ENCODE results near the gene ADARB2.

ADARB2 gene

DNA sequence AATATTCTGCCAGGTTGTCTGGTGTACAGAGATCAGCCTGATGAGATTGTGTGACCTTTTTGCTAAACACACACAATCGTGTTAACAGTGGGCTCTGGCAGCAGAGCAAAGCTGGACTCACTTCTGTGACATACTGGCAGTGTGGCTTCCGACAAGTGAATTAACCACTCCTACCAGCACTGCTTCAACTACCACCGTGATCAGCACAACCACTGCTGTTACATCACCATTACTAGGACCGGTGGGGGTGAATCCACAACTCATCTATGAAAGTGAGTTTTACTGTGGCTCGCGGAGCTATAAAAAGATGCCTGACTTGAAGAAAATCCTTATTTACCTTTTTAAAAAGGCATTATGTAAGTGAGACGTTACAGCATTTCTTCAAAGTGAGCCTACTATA is 545.6 kb downstream of the ADARB2 start:
- no peak for DNase-seq (ENCODE audit: insufficient read length, low spot score)
- FAIRE-seq = no peak
- TF ChIP-seq POU2F2 (IDR thresholded peaks at IDR 0.05; ENCODE audit: low read depth, low read length) (no peak), PAX5 (IDR thresholded peaks at IDR 0.05; ENCODE audit: insufficient read depth, low read length, severe bottlenecking) (no peak), POLR2A (IDR thresholded peaks at IDR 0.05; ENCODE audit: low read depth, low read length) (no peak), TAF1 (IDR thresholded peaks at IDR 0.05; ENCODE audit: low read depth, low read length) (no peak), POLR2AphosphoS5 (IDR thresholded peaks at IDR 0.05; ENCODE audit: low read depth, low read length) (no peak), SPI1 (IDR thresholded peaks at IDR 0.05; ENCODE audit: low read depth, low read length) (no peak)

DNA sequence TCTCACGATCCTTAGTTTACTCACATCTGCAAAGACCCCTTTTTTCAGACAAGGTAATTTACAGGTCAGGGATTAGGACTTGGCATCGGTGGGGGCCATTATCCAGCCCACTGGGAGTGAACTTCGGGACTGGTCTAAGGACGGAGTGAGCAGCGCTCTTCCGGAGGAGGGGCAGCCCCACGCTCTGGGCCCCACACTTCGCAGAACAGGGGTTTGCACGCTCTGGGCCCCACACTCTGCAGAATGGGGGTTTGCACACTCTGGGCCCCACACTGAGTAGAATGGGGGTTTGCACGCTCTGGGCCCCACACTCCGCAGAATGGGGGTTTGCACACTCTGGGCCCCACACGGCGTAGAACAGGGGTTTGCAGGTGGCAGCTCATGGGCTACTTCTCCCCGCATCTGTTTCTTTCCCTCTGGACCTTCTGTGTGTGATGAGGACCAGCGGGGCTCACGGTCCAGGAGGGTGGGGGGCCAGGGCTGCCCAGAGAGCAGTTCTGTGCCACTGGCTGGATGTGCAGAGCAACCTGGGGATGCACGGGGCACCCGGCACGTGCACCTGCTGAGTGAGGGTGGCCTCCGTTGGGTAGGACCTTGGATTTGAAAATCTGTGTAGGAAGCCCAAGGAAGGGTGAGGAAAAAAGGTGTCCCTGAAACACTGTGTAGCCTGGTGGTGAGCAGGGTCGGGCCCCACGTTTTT is 546.4 kb downstream of the ADARB2 start:
- no peak for TF ChIP-seq TAF1 (IDR thresholded peaks at IDR 0.05; ENCODE audit: low read depth, low read length)
- TF ChIP-seq POU2F2 (IDR thresholded peaks at IDR 0.05; ENCODE audit: low read depth, low read length) = no peak
- no peak for TF ChIP-seq POLR2A (IDR thresholded peaks at IDR 0.05; ENCODE audit: low read depth, low read length)
- TF ChIP-seq POLR2AphosphoS5 (IDR thresholded peaks at IDR 0.05; ENCODE audit: low read depth, low read length) = no peak
- no peak for TF ChIP-seq SPI1 (IDR thresholded peaks at IDR 0.05; ENCODE audit: low read depth, low read length)
- no peak for TF ChIP-seq PAX5 (IDR thresholded peaks at IDR 0.05; ENCODE audit: insufficient read depth, low read length, severe bottlenecking)
- no peak for DNase-seq (ENCODE audit: insufficient read length, low spot score)
- no peak for FAIRE-seq

DNA sequence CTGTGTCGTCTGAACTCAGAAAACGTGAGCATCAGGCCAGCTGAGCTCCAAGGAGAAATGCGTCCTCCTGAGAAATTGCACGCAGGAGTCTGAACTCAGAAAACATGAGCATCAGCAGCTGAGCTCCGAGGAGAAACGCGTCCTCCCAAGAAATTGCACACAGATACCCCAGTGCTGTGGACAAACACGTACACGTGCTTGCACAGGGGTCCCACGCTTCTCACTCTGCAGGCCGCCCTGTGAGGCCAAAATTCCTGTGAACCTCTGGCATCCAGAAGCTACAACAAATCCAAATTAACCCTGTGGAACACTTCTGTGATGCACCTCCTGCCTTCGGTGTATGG is 547.3 kb downstream of the ADARB2 start:
- DNase-seq (ENCODE audit: insufficient read length, low spot score) (no peak), FAIRE-seq (no peak)
- TF ChIP-seq POLR2AphosphoS5 (IDR thresholded peaks at IDR 0.05; ENCODE audit: low read depth, low read length) = no peak

DNA sequence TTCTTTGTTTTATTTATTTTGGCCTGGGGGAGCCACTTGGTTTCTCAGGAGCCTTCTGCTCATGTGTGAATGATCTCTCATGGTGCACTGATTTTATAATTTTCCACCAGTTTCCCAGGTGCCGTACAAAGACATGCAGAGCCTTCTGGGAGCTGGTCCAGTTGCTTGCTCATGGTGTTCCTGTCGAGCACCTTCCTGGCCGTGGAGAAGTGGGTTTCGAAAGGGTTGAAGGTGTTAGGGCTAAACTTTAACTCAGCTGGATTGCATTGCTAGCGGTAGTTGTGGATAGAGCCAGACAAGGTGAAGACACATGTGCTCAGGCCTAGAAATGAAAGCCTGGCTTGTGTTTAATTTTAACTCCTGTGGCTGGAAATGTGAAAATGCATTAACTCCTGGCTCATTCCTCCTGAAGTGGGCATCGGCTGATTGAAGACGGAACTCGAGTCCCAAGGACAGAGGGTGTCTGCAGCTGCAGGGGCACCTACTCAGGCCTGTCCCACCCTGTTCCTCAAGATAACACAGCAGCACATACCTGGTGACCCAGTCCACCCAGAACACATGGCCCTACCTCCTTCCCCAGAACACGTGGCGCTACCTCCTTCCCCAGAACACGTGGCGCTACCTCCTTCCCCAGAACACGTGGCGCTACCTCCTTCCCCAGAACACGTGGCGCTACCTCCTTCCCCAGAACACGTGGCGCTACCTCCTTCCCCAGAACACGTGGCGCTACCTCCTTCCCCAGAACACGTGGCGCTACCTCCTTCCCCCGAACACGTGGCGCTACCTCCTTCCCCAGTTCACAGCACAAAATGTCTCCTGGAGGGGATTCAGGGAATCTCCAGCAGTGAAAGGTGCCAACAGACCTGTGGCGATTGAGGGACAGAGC is 547.9 kb downstream of the ADARB2 start:
- FAIRE-seq = no peak
- no peak for DNase-seq (ENCODE audit: insufficient read length, low spot score)
- no peak for TF ChIP-seq TAF1 (IDR thresholded peaks at IDR 0.05; ENCODE audit: low read depth, low read length)

DNA sequence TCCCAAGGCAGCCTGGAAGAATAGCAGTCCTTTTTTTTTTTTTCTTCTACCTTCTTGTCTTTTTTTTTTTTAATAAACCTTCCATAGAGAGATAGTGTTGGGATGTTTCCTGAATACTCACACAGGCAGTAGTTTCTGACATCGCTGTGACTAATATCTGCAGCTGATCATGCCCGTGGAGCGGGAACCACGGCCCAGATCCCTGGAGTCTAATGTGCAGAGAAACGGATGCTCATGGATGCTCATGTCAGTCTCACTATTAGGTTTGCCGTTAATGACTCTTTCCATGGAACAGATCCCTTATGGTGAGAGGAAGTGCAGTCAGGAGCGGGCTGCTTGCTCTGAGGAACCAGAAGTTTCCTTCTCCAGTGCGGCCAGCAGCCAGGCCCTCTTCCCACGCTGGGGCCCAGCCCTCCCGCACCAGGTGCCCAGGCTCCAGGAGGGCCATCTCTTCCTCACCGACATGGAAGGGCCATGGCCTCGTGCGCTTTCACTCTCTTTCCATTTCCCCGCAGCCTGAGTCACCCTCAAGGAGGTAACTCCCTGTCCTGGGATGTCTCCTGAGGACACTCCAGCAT is 548.7 kb downstream of the ADARB2 start:
- no peak for TF ChIP-seq PAX5 (IDR thresholded peaks at IDR 0.05; ENCODE audit: insufficient read depth, low read length, severe bottlenecking)
- no peak for TF ChIP-seq SPI1 (IDR thresholded peaks at IDR 0.05; ENCODE audit: low read depth, low read length)
- no peak for TF ChIP-seq POLR2A (IDR thresholded peaks at IDR 0.05; ENCODE audit: low read depth, low read length)
- no peak for TF ChIP-seq POU2F2 (IDR thresholded peaks at IDR 0.05; ENCODE audit: low read depth, low read length)
- TF ChIP-seq TAF1 (IDR thresholded peaks at IDR 0.05; ENCODE audit: low read depth, low read length) = no peak
- no peak for TF ChIP-seq POLR2AphosphoS5 (IDR thresholded peaks at IDR 0.05; ENCODE audit: low read depth, low read length)
- FAIRE-seq (no peak), DNase-seq (ENCODE audit: insufficient read length, low spot score) (no peak)

DNA sequence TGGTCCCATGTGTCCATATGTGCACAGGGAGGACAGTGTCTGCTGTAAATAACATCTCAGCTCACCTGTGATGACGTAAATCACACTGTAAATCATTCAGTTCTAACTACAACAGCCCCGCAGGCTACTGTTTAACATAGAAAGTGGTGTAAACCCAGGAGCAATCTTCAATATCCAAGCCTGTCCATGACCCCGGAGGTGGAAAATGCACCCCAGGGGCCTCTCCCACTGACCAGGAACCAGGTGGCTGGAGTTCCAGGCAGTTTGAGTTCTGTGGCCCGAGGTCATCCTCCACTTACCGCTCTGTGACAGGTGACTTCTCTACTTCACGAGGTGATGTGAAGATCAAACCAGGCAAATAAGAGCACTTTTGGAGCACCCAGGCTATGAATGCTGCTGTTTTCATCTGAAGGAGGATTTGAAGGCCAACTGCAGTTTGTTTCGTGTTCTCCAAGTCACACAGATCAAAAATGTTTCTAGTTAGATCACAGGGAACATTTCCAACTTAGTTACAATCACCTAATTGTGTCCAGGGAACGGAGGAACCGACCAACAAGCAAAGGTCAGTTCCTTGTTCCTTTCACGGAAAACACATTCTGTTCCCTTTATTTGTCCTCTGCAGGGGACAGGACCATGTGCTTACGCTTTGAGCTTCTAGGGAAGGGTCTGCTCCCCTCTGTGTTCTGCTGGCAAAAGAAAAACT is 549.3 kb downstream of the ADARB2 start:
- no peak for DNase-seq (ENCODE audit: insufficient read length, low spot score)
- no peak for FAIRE-seq
- no peak for TF ChIP-seq POU2F2 (IDR thresholded peaks at IDR 0.05; ENCODE audit: low read depth, low read length)
- TF ChIP-seq POLR2A (IDR thresholded peaks at IDR 0.05; ENCODE audit: low read depth, low read length) = no peak
- no peak for TF ChIP-seq POLR2AphosphoS5 (IDR thresholded peaks at IDR 0.05; ENCODE audit: low read depth, low read length)
- no peak for TF ChIP-seq PAX5 (IDR thresholded peaks at IDR 0.05; ENCODE audit: insufficient read depth, low read length, severe bottlenecking)
- TF ChIP-seq TAF1 (IDR thresholded peaks at IDR 0.05; ENCODE audit: low read depth, low read length) = no peak
- no peak for TF ChIP-seq SPI1 (IDR thresholded peaks at IDR 0.05; ENCODE audit: low read depth, low read length)

DNA sequence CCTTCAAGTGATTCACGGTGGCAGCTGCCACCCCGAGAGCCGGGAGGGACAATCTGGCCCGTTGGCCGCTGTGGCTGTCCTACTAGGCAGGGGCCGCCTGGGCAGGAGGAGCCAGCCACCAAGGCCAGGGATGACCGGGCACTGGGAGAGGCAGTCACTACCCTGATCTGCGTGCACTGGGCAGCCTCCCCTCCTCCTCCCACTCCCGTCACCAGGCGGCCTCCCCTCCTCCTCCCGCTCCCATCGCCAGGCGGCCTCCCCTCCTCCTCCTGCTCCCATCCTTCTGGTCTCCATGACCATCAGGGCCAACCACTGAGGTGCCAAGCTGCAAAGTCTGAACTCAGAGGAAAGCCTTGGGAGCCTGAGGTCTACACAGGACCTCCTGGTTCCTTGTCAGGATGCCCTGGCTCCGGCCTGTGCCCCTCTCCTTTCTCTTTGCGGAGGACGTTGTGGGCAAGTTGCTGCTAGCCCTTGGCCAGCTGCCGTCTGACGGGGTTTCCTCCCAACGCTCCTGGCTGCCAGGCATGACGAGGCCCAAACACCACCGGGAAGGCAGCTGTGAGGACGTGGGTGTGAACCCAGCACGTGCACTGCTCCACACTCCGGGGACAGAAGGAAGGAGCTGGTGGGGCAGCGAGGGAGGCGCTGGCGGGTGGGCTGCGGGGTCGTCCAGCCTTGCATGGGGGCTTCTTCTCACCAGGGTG is 550.0 kb downstream of the ADARB2 start:
- FAIRE-seq (no peak), DNase-seq (ENCODE audit: insufficient read length, low spot score) (no peak)
- no peak for TF ChIP-seq POU2F2 (IDR thresholded peaks at IDR 0.05; ENCODE audit: low read depth, low read length)
- TF ChIP-seq PAX5 (IDR thresholded peaks at IDR 0.05; ENCODE audit: insufficient read depth, low read length, severe bottlenecking) = no peak
- TF ChIP-seq TAF1 (IDR thresholded peaks at IDR 0.05; ENCODE audit: low read depth, low read length) = no peak
- TF ChIP-seq SPI1 (IDR thresholded peaks at IDR 0.05; ENCODE audit: low read depth, low read length) = no peak
- no peak for TF ChIP-seq POLR2AphosphoS5 (IDR thresholded peaks at IDR 0.05; ENCODE audit: low read depth, low read length)
- no peak for TF ChIP-seq POLR2A (IDR thresholded peaks at IDR 0.05; ENCODE audit: low read depth, low read length)

DNA sequence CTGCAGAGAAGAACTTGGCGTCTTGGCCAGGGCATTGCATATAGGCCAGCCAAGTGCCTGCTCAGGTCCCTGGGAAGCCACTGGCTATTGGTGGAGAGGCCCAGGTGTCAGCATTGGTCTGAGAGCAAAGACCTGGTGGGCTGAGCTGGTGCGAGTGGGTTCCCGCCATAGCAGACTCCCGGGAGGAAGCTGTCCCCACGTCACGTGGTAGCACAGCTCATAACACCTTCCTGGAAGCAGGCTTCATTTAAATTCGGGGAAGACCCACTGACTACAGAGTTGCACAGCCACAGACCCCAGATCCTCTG is 550.7 kb downstream of the ADARB2 start:
- DNase-seq (ENCODE audit: insufficient read length, low spot score) (no peak), FAIRE-seq (no peak)
- no peak for TF ChIP-seq SPI1 (IDR thresholded peaks at IDR 0.05; ENCODE audit: low read depth, low read length)
- TF ChIP-seq TAF1 (IDR thresholded peaks at IDR 0.05; ENCODE audit: low read depth, low read length) = no peak
- TF ChIP-seq POLR2A (IDR thresholded peaks at IDR 0.05; ENCODE audit: low read depth, low read length) = no peak
- TF ChIP-seq PAX5 (IDR thresholded peaks at IDR 0.05; ENCODE audit: insufficient read depth, low read length, severe bottlenecking) = no peak
- TF ChIP-seq POLR2AphosphoS5 (IDR thresholded peaks at IDR 0.05; ENCODE audit: low read depth, low read length) = no peak
- no peak for TF ChIP-seq POU2F2 (IDR thresholded peaks at IDR 0.05; ENCODE audit: low read depth, low read length)
